Measurements from ENCODE around the gene HERPUD2.

Gene HERPUD2, protein sequence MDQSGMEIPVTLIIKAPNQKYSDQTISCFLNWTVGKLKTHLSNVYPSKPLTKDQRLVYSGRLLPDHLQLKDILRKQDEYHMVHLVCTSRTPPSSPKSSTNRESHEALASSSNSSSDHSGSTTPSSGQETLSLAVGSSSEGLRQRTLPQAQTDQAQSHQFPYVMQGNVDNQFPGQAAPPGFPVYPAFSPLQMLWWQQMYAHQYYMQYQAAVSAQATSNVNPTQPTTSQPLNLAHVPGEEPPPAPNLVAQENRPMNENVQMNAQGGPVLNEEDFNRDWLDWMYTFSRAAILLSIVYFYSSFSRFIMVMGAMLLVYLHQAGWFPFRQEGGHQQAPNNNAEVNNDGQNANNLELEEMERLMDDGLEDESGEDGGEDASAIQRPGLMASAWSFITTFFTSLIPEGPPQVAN

GRCh38 chr7:35694784-35695472, at the start of gene HERPUD2:
HERPUD2 (minus strand) TSS chr7:35695135; CDS start chr7:35694330, 805 bp downstream.
- Mint-ChIP-seq H3K9me3 (no peaks in the 10 kb centered on the region), H3K36me3 (ENCODE audit: low read depth) (peaks cover 57% of the 10 kb centered on the region), H3K27me3 (no peaks in the 10 kb centered on the region), H3K4me1 (ENCODE audit: low read depth) (peaks cover 43% of the 10 kb centered on the region), H3K27ac (peak within 1 kb of the TSS; percentile 99), H3K4me3 (peak within 1 kb of the TSS; percentile 98)
- intact Hi-C loops (cut with micrococcal nuclease), result loop anchor here (1.0 to 5.0 kb wide), 2 partner anchors 37 to 105 kb away; no protein-coding TSS in a partner anchor

DNA sequence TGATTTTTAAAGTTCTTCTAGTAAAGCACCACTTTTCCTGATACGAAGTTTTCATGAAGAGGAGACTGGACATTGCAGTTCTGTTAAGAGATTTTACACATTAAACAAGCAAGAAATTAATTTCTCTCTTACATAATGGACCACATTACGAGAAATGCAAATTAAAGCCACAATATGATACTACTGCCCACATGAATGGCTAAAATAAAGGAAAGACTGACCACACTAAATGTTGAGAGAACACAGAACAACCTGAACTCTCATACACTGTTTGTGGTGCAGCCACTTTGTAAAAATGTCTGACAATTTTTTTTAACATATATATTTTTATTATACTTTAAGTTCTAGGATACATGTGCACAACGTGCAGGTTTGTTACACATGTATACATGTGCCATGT, 44.0 kb upstream of the HERPUD2 start:
- no peaks in the 10 kb centered on the region for H3K9me3 Mint-ChIP-seq
- H3K27ac Mint-ChIP-seq, result no peak overlapping the region
- peaks cover 3% of the 10 kb centered on the region for H3K27me3 Mint-ChIP-seq
- peaks cover 16% of the 10 kb centered on the region for H3K4me1 Mint-ChIP-seq (ENCODE audit: low read depth)
- H3K36me3 Mint-ChIP-seq (ENCODE audit: low read depth), result no peaks in the 10 kb centered on the region
- intact Hi-C loops (cut with micrococcal nuclease), result no loop called here
- H3K4me3 Mint-ChIP-seq, result no peak overlapping the region

DNA sequence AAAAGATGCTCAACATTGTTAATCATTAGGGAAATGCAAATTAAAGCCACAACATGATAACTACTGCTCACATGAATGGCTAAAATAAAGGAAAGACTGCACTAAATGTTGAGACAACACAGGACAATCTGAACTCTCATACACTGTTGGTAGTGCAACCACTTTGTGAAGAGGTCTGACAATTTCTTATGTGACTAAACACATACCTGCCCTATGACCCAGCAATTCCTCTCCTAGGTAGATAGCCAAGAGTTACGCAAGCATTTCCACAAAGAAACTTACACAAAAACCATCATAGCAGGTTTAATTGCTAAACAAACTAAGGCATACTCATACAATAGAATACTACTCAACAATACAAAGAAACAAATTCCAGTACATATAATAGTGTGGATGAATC, 41.8 kb upstream of the HERPUD2 start:
- H3K4me3 Mint-ChIP-seq, result no peak overlapping the region
- peaks cover 5% of the 10 kb centered on the region for H3K27me3 Mint-ChIP-seq
- intact Hi-C loops (cut with micrococcal nuclease), result no loop called here
- peaks cover 31% of the 10 kb centered on the region for H3K4me1 Mint-ChIP-seq (ENCODE audit: low read depth)
- H3K27ac Mint-ChIP-seq, result no peak overlapping the region
- no peaks in the 10 kb centered on the region for H3K36me3 Mint-ChIP-seq (ENCODE audit: low read depth)
- H3K9me3 Mint-ChIP-seq, result no peaks in the 10 kb centered on the region

DNA sequence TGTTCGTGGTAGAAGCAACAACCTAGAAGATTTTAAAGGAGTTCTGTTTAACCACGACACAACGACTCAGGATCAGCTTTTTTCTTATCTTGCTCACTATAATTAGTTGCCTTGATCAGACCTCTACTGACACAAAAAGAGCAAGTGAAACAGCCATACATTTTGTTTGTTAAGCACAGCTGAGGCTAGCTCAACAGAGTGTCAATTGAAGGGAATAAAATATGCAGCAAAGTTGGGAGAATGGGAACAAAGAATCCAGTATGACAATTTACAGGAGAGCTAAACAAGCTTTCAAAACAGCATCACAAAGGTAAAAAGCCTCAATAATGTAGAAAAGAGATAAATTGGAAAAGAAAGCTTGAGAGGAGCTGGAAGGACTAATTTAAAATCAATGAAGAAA, 40.5 kb upstream of the HERPUD2 start:
- H3K36me3 Mint-ChIP-seq (ENCODE audit: low read depth), result no peaks in the 10 kb centered on the region
- H3K4me3 Mint-ChIP-seq, result no peak overlapping the region
- no peak overlapping the region for H3K27ac Mint-ChIP-seq
- peaks cover 38% of the 10 kb centered on the region for H3K4me1 Mint-ChIP-seq (ENCODE audit: low read depth)
- H3K9me3 Mint-ChIP-seq, result no peaks in the 10 kb centered on the region
- peaks cover 5% of the 10 kb centered on the region for H3K27me3 Mint-ChIP-seq
- intact Hi-C loops (cut with micrococcal nuclease), result no loop called here

- Mint-ChIP-seq H3K4me3 (no peak overlapping the region), H3K27ac (peak overlapping the region; percentile 40), H3K4me1 (ENCODE audit: low read depth) (peaks cover 52% of the 10 kb centered on the region), H3K27me3 (peaks cover 5% of the 10 kb centered on the region), H3K9me3 (no peaks in the 10 kb centered on the region), H3K36me3 (ENCODE audit: low read depth) (no peaks in the 10 kb centered on the region)
- intact Hi-C loops (cut with micrococcal nuclease), result loop anchor here (5.0 kb wide), 1 partner anchor 37 kb away; the partner anchor contains the start of gene HERPUD2
These were observed 39.1 kb upstream of the HERPUD2 start for GRCh38 chr7:35734001-35734483.

DNA sequence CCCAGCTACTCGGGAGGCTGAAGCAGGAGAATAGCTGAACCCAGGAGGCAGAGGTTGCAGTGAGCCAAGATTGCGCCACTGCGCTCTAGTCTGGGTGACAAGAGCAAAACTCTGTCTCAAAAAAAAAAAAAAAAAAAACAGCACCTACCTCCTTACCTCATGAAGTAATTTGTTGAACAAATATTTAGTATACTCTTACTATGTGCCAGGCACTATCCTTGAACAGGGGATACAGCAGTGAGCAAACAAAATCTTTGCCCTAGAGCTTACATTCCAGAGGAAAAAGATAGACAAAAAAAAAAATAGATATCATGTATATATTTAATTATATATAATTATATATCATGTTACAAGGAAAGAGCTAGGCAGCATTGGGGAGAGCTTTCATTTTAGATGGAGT, 36.4 kb upstream of the HERPUD2 start:
- Mint-ChIP-seq H3K36me3 (ENCODE audit: low read depth) (no peaks in the 10 kb centered on the region), H3K9me3 (no peaks in the 10 kb centered on the region), H3K27ac (peak overlapping the region; percentile 87), H3K4me3 (no peak overlapping the region), H3K27me3 (peaks cover 5% of the 10 kb centered on the region), H3K4me1 (ENCODE audit: low read depth) (peaks cover 73% of the 10 kb centered on the region)
- intact Hi-C loops (cut with micrococcal nuclease), result loop anchor here (5.0 kb wide), 1 partner anchor 34 kb away; the partner anchor contains the start of gene HERPUD2

- peak overlapping the region; percentile 45 for H3K4me3 Mint-ChIP-seq
- no peaks in the 10 kb centered on the region for H3K36me3 Mint-ChIP-seq (ENCODE audit: low read depth)
- peak overlapping the region; percentile 87 for H3K27ac Mint-ChIP-seq
- peaks cover 74% of the 10 kb centered on the region for H3K4me1 Mint-ChIP-seq (ENCODE audit: low read depth)
- no peaks in the 10 kb centered on the region for H3K9me3 Mint-ChIP-seq
- intact Hi-C loops (cut with micrococcal nuclease), result loop anchor here (1.0 kb wide), 1 partner anchor 71 kb away; no protein-coding TSS in a partner anchor
- H3K27me3 Mint-ChIP-seq, result peaks cover 5% of the 10 kb centered on the region
These were observed 34.3 kb upstream of the HERPUD2 start for GRCh38 chr7:35729061-35729783.

DNA sequence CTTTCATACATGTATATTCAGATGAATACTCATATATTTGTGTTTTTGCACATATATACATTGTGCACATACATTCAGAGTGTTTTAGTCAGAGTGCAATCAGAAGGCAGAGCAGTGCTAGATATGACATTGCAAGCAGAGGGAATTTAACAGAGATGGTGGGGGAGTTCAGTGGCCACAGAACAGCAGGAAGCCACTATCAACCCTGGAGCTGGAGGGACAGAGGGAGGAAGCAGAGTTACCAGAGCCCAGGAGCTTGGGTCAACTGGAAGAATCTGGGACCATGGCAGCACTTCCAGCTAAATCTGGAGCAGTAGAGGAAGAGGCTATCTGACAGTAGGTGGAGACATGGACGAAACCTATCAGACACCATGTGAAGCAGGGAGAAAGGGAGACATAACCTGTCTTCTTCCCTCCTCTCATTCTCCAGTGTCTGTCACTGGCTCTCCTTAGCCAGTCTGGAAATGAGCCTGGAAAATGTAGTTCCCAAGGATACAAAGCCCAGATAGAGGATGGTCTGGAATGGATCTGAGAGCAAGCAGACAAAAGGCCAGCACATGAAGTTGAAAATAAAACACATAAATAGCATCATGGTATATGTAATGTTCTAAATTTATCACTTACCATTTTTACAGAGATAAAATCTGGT, 33.6 kb upstream of the HERPUD2 start:
- H3K27me3 Mint-ChIP-seq, result peaks cover under 1% of the 10 kb centered on the region
- intact Hi-C loops (cut with micrococcal nuclease), result loop anchor here (1.0 kb wide), 1 partner anchor 72 kb away; no protein-coding TSS in a partner anchor
- H3K4me3 Mint-ChIP-seq, result peak overlapping the region; percentile 45
- no peaks in the 10 kb centered on the region for H3K36me3 Mint-ChIP-seq (ENCODE audit: low read depth)
- H3K9me3 Mint-ChIP-seq, result no peaks in the 10 kb centered on the region
- peak overlapping the region; percentile 87 for H3K27ac Mint-ChIP-seq
- peaks cover 67% of the 10 kb centered on the region for H3K4me1 Mint-ChIP-seq (ENCODE audit: low read depth)

- H3K27me3 Mint-ChIP-seq, result no peaks in the 10 kb centered on the region
- peak overlapping the region; percentile 87 for H3K27ac Mint-ChIP-seq
- no peak overlapping the region for H3K4me3 Mint-ChIP-seq
- peaks cover 65% of the 10 kb centered on the region for H3K4me1 Mint-ChIP-seq (ENCODE audit: low read depth)
- H3K9me3 Mint-ChIP-seq, result no peaks in the 10 kb centered on the region
- intact Hi-C loops (cut with micrococcal nuclease), result no loop called here
- H3K36me3 Mint-ChIP-seq (ENCODE audit: low read depth), result no peaks in the 10 kb centered on the region
These were observed 32.6 kb upstream of the HERPUD2 start for GRCh38 chr7:35727571-35727970.

- Mint-ChIP-seq H3K4me3 (no peak overlapping the region), H3K27me3 (no peaks in the 10 kb centered on the region), H3K36me3 (ENCODE audit: low read depth) (no peaks in the 10 kb centered on the region), H3K4me1 (ENCODE audit: low read depth) (peaks cover 60% of the 10 kb centered on the region), H3K27ac (peak overlapping the region; percentile 39), H3K9me3 (no peaks in the 10 kb centered on the region)
- intact Hi-C loops (cut with micrococcal nuclease), result no loop called here
These were observed 31.7 kb upstream of the HERPUD2 start for GRCh38 chr7:35726654-35727053.

- Mint-ChIP-seq H3K27me3 (no peaks in the 10 kb centered on the region), H3K4me1 (ENCODE audit: low read depth) (peaks cover 56% of the 10 kb centered on the region), H3K36me3 (ENCODE audit: low read depth) (no peaks in the 10 kb centered on the region), H3K9me3 (no peaks in the 10 kb centered on the region), H3K27ac (peak overlapping the region; percentile 39), H3K4me3 (no peak overlapping the region)
- intact Hi-C loops (cut with micrococcal nuclease), result no loop called here
These were observed 30.3 kb upstream of the HERPUD2 start for GRCh38 chr7:35725280-35725680.

- Mint-ChIP-seq H3K36me3 (ENCODE audit: low read depth) (no peaks in the 10 kb centered on the region), H3K27ac (no peak overlapping the region), H3K27me3 (no peaks in the 10 kb centered on the region), H3K4me3 (no peak overlapping the region), H3K9me3 (no peaks in the 10 kb centered on the region), H3K4me1 (ENCODE audit: low read depth) (peaks cover 33% of the 10 kb centered on the region)
- intact Hi-C loops (cut with micrococcal nuclease), result no loop called here
These were observed 28.1 kb upstream of the HERPUD2 start for GRCh38 chr7:35723011-35723410.

All from dendritic cell treated with granulocyte-macrophage colony-stimulating factor and Interleukin-4, amounts not matched to agents 40 ng/mL and 50 ng/mL, for 4 days (primary cell).